HepG2 (cell line): ENCODE measurements around the gene PRR22. TPM values are rescaled to one million over a fixed set of nuclear protein-coding genes. Genes with fewer than 3 reads are reported as not detected.

Source experiments
- ATAC-seq: fragments of 200-7000 bp; cut with Tn5 transposase; 3 replicates; pipeline ENCODE4 v1.9.1; 2020; ENCODE audit warnings: mild to moderate bottlenecking, moderate library complexity
- BruUV-seq: library from RNA; stranded (reverse); fragments of 400-500 nt; replicated peaks from 2 replicates; lab custom pipeline; 2021; lab: Mats Ljungman, UMichigan
- CTCF ChIA-PET: fragments of 300-600 bp; formaldehyde crosslinking; extraction: SDS; loops from one replicate; lab custom pipeline; 2021; ENCODE audit warnings: low total read pairs, inconsistent platforms, low intra/inter-chr PET ratio; lab: Yijun Ruan, JAX
- POLR2A ChIA-PET: fragments of 350-600 bp; sonication (Branson Sonifier 250); formaldehyde crosslinking; loops from one replicate; lab custom pipeline; 2020; ENCODE audit warnings: antibody characterized with exemption, inconsistent platforms; lab: Yijun Ruan, JAX
- DNase-seq: peaks from one replicate; pipeline ENCODE4 v3.0.0-alpha.2; 2015; ENCODE audit warnings: low spot score
- FAIRE-seq: peaks from 3 replicates; lab custom pipeline; 2011; peaks lifted over from hg19 to GRCh38; lab: Jason Lieb, UNC
- H2AFZ ChIP-seq: one replicate; pipeline ENCODE4 v1.6.1; 2011; ENCODE audit warnings: low read length, inconsistent platforms
- H3K27ac ChIP-seq: fragments of 300-600 bp; 3 replicates; pipeline ENCODE4 v1.8.0; 2011; ENCODE audit warnings: mixed run types, mild to moderate bottlenecking, mixed read lengths, low read length, inconsistent platforms; ENCODE audit not compliant: insufficient read depth; ENCODE audit errors: extremely low read length
- H3K27me3 ChIP-seq, 2 experiments: fragments of 200-600 bp in 1 of 2; 2 replicates in 1 of 2; 3 replicates in 1 of 2; pipeline versions ENCODE4 v1.6.0 to v1.8.0; 2011; ENCODE audit warnings: low read length in 2 of 2, mild to moderate bottlenecking in 2 of 2, moderate library complexity in 2 of 2, inconsistent platforms in 1 of 2; ENCODE audit not compliant: insufficient read depth in 2 of 2, control insufficient read depth in 1 of 2
- H3K36me3 ChIP-seq, 2 experiments: fragments of 200-600 bp in 1 of 2; replicated peaks in 1 of 2; 2 replicates in 1 of 2; 3 replicates in 1 of 2; pipeline versions ENCODE4 v1.5.1 to v1.8.0; 2011; ENCODE audit warnings: low read length in 2 of 2, inconsistent platforms in 1 of 2; ENCODE audit not compliant: insufficient read depth in 2 of 2, control insufficient read depth in 1 of 2
- H3K4me1 ChIP-seq: 2 replicates; pipeline ENCODE4 v1.5.1; 2012; ENCODE audit warnings: low read length, inconsistent platforms; ENCODE audit not compliant: insufficient read depth
- H3K4me2 ChIP-seq: 2 replicates; pipeline ENCODE4 v1.6.0; 2011; ENCODE audit warnings: low read depth, low read length, inconsistent platforms
- H3K4me3 ChIP-seq, 3 experiments: fragments of 200-600 bp in 1 of 3; sonication (generic), shearing (Covaris generic) in 1 of 3; replicated peaks in 1 of 3; 2 replicates each; pipeline ENCODE4 v1.5.1; 2011 to 2016; ENCODE audit warnings: low read length in 3 of 3, inconsistent platforms in 2 of 3, low read depth in 2 of 3, mild to moderate bottlenecking in 2 of 3, control low read depth in 1 of 3, mixed read lengths in 1 of 3; ENCODE audit not compliant: insufficient read depth in 1 of 3
- H3K79me2 ChIP-seq: one replicate; pipeline ENCODE4 v1.6.1; 2011; ENCODE audit warnings: low read length, inconsistent platforms; ENCODE audit not compliant: insufficient read depth
- H3K9ac ChIP-seq: 2 replicates; pipeline ENCODE4 v1.6.0; 2011; ENCODE audit warnings: mild to moderate bottlenecking, low read depth, low read length, inconsistent platforms; ENCODE audit not compliant: insufficient read depth
- H3K9me3 ChIP-seq: 2 replicates; pipeline ENCODE4 v1.5.1; 2012; ENCODE audit warnings: mild to moderate bottlenecking, low read length
- H4K20me1 ChIP-seq: 2 replicates; pipeline ENCODE4 v1.6.0; 2011; ENCODE audit warnings: inconsistent platforms, mild to moderate bottlenecking, low read length, moderate library complexity; ENCODE audit not compliant: insufficient read depth
- ASH2L ChIP-seq: fragments of 300-600, 200-600 bp; sonication (generic); IDR thresholded peaks from 2 replicates; pipeline ENCODE4 v1.7.0; 2017; ENCODE audit warnings: low read depth, mild to moderate bottlenecking, moderate library complexity, mixed read lengths, low read length; ENCODE audit not compliant: insufficient read length
- CBX1 ChIP-seq: IDR thresholded peaks from one replicate; pipeline ENCODE4 v1.6.1; 2016; ENCODE audit warnings: antibody characterized with exemption, low read depth
- CEBPB ChIP-seq: IDR thresholded peaks from 2 replicates; pipeline ENCODE4 v1.6.1; 2011; ENCODE audit warnings: low read depth, low read length, improper control_type of control experiment, borderline replicate concordance
- EZH2 ChIP-seq: conservative IDR thresholded peaks from 2 replicates; pipeline ENCODE4 v1.6.1; 2012; ENCODE audit warnings: mild to moderate bottlenecking, low read depth, low read length, moderate library complexity
- FOXM1 ChIP-seq: sonication (generic); formaldehyde crosslinking; IDR thresholded peaks from 2 replicates; pipeline ENCODE4 v1.5.0; 2020; ENCODE audit warnings: missing genetic modification reagents
- HNF1A ChIP-seq, 2 experiments: sonication (generic) in 1 of 2; formaldehyde crosslinking in 1 of 2; IDR thresholded peaks; 2 replicates each; pipeline versions ENCODE4 v1.4.0 to v1.6.1; 2016 to 2020; ENCODE audit warnings: borderline replicate concordance in 1 of 2, low read depth in 1 of 2, mild to moderate bottlenecking in 1 of 2, missing genetic modification reagents in 1 of 2
- KMT2A ChIP-seq: sonication (generic); formaldehyde crosslinking; IDR thresholded peaks from 2 replicates; pipeline ENCODE4 v1.4.0; 2020; ENCODE audit warnings: missing genetic modification reagents
- NFIB ChIP-seq: sonication (generic); formaldehyde crosslinking; IDR thresholded peaks from 2 replicates; pipeline ENCODE4 v1.9.0; 2021; ENCODE audit warnings: missing genetic modification reagents, mild to moderate bottlenecking, borderline replicate concordance
- RBAK ChIP-seq: sonication (generic); formaldehyde crosslinking; IDR thresholded peaks from 2 replicates; pipeline ENCODE4 v1.5.1; 2020; ENCODE audit warnings: mild to moderate bottlenecking, missing genetic modification reagents
- RFX3 ChIP-seq: IDR thresholded peaks from 2 replicates; pipeline ENCODE4 v1.6.1; 2016; ENCODE audit warnings: missing biosample characterization, missing genetic modification reagents
- TAF15 ChIP-seq: fragments of 200-400 bp; formaldehyde crosslinking; IDR thresholded peaks from one replicate; pipeline ENCODE4 v1.6.1; 2018; ENCODE audit warnings: mild to moderate bottlenecking, low read depth, low read length; ENCODE audit not compliant: poor library complexity, severe bottlenecking
- TEAD3 ChIP-seq: optimal IDR thresholded peaks from 2 replicates; pipeline ENCODE3; 2016; ENCODE audit warnings: borderline replicate concordance
- TMF1 ChIP-seq: sonication (generic); formaldehyde crosslinking; IDR thresholded peaks from 2 replicates; pipeline ENCODE4 v1.8.1; 2022; ENCODE audit warnings: low read depth, missing genetic modification reagents
- ZFP36L1 ChIP-seq: sonication (generic); formaldehyde crosslinking; IDR thresholded peaks from 2 replicates; pipeline ENCODE4 v1.8.0; 2022; ENCODE audit warnings: mild to moderate bottlenecking, missing genetic modification reagents, moderate library complexity
- ZNF543 ChIP-seq: sonication (generic); formaldehyde crosslinking; IDR thresholded peaks from 2 replicates; pipeline ENCODE4 v1.4.0; 2020; ENCODE audit warnings: mild to moderate bottlenecking, missing genetic modification reagents
- ZNF660 ChIP-seq: sonication (generic); formaldehyde crosslinking; IDR thresholded peaks from 2 replicates; pipeline ENCODE4 v1.5.1; 2020; ENCODE audit warnings: mild to moderate bottlenecking, low read depth, missing genetic modification reagents, borderline replicate concordance
- ZNF749 ChIP-seq: sonication (generic); formaldehyde crosslinking; IDR thresholded peaks from 2 replicates; pipeline ENCODE4 v1.8.0; 2022; ENCODE audit warnings: mild to moderate bottlenecking, missing genetic modification reagents, moderate library complexity, borderline replicate concordance
- WGBS: methylation state at CpG from one replicate; pipeline ENCODE4 v1.1.6; 2017; ENCODE audit warnings: low lambda C conversion rate; 5-methylcytosine and 5-hydroxymethylcytosine counted together
- in situ Hi-C: cut with HindIII; loops from 2 replicates; pipeline ENCODE4 v1.10.0; 2017; ENCODE audit warnings: low pct_unique_long_range_greater_than_20kb; ENCODE audit not compliant: extremely low pct_ligation_motif_present
- intact Hi-C: fragments of 100-400 bp; cut with micrococcal nuclease; formaldehyde crosslinking; loops from one replicate; pipeline ENCODE4 v1.10.0; 2022; ENCODE audit not compliant: unreplicated experiment
- polyA plus RNA-seq, 8 experiments: library from polyadenylated mRNA; depleted of rRNA in 3 of 8; stranded (reverse) in 7 of 8; unstranded in 1 of 8; fragments of >200 nt; fragmentation: Illumina TruSeq in 4 of 8; extraction: Trizol in 4 of 8; gene quantifications; 2 replicates each; pipeline versions ENCODE4 v1.2.1 to v1.2.3, GENCODE V29; 2011 to 2016; ENCODE audit warnings: low read depth in 4 of 8, missing spikeins in 1 of 8, mixed read lengths in 1 of 8; ENCODE audit not compliant: insufficient read depth in 1 of 8
- total RNA-seq, 5 experiments: library from RNA; depleted of rRNA; stranded (reverse); fragments of >200 nt; fragmentation: Illumina TruSeq; extraction: Trizol; gene quantifications; 2 replicates each; pipeline ENCODE4 v1.2.3, GENCODE V29; 2016; ENCODE audit warnings: low read depth in 1 of 5
- TF ChIP-seq, protein P1 (sequence below): sonication (generic); formaldehyde crosslinking; IDR thresholded peaks from 2 replicates; pipeline ENCODE4 v1.4.0; 2020; ENCODE audit warnings: missing genetic modification reagents, borderline replicate concordance

The PRR22 gene
- total and polyA plus RNA-seq, 2 of the 13 experiments (the other 11 are each of a cell fraction or from before 2014, with no cell fraction given), result 0.84 to 2.3 TPM

DNA sequence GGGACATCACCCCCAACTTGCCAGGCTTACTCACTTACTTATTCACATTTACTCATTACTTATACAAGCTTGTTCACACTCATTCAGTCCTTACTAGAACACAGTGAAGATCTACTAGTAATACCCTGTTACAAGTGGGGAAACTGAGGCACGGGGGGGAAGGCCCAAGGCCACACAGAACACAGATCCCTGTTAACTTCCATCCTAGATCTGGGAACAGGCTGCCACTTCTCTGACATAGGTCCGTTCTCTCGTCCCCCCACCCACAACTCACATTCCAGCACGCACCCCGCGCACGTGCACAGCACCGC is 18.9 kb upstream of the PRR22 start:
- ATAC-seq (no peak), DNase-seq (no peak), FAIRE-seq (no peak)
- Histone ChIP-seq H3K4me2 (peak overlapping the region; percentile 70), H3K36me3 (no peaks in the 10 kb centered on the region), H3K9ac (peak overlapping the region; percentile 7; the same call in 1 of the 2 replicates), H2AFZ (no peak overlapping the region), H3K4me3 (peak overlapping the region; percentile 29 to 60 (median 39); a peak in 5 of 6 replicates), H3K27me3 (no peaks in the 10 kb centered on the region; a peak in 1 of 5 replicates), H3K79me2 (no peaks in the 10 kb centered on the region), H3K27ac (no peak overlapping the region), H3K4me1 (peaks cover 68% of the 10 kb centered on the region), H3K9me3 (no peaks in the 10 kb centered on the region), H4K20me1 (no peaks in the 10 kb centered on the region)
- intact Hi-C loops, result loop anchor here (10.0 kb wide), 1 partner anchor 221 kb away; no protein-coding TSS in a partner anchor
- ChIA-PET CTCF (interaction anchor here (0.7 to 4.6 kb wide), 8 partner anchors 9 to 244 kb away, joined by 3 to 71 read pairs (median 6); partner anchors contain the start of gene VMAC), POLR2A (interaction anchor here (0.7 to 2.3 kb wide), 11 partner anchors 12 to 219 kb away, joined by 3 to 46 read pairs (median 5); partner anchors contain the start of genes CAPS, DUS3L, FUT5 and NDUFA11)
- no TSS peak for BruUV-seq
- in situ Hi-C loops, result loop anchor here (5.0 kb wide), 2 partner anchors 174 to 219 kb away; partner anchors contain the start of gene RANBP3
- WGBS, result 24% methylated on average over 8 of the region's 8 CpGs
- TF ChIP-seq FOXM1 (CRISPR knock-in tag), result no peak
- no peak for TF ChIP-seq KMT2A (CRISPR knock-in tag)
- TF ChIP-seq ZNF543 (CRISPR knock-in tag), result 0 out of 2 replicates have a peak, but pooled peaks have one; percentile 58
- TF ChIP-seq TAF15, result no peak
- TF ChIP-seq RBAK (CRISPR knock-in tag), result no peak
- no peak for TF ChIP-seq ASH2L
- TF ChIP-seq TEAD3 (CRISPR knock-in tag), result peak; percentile 82
- no peak for TF ChIP-seq RFX3
- no peak for TF ChIP-seq EZH2
- TF ChIP-seq TMF1 (CRISPR knock-in tag), result 0 out of 2 replicates have a peak, but pooled peaks have one; percentile 60
- TF ChIP-seq CEBPB, result no peak
- TF ChIP-seq ZNF749 (CRISPR knock-in tag), result no peak
- 0 out of 2 replicates have a peak, but pooled peaks have one; percentile 4 for TF ChIP-seq ZFP36L1 (CRISPR knock-in tag)
- TF ChIP-seq, protein P1, sequence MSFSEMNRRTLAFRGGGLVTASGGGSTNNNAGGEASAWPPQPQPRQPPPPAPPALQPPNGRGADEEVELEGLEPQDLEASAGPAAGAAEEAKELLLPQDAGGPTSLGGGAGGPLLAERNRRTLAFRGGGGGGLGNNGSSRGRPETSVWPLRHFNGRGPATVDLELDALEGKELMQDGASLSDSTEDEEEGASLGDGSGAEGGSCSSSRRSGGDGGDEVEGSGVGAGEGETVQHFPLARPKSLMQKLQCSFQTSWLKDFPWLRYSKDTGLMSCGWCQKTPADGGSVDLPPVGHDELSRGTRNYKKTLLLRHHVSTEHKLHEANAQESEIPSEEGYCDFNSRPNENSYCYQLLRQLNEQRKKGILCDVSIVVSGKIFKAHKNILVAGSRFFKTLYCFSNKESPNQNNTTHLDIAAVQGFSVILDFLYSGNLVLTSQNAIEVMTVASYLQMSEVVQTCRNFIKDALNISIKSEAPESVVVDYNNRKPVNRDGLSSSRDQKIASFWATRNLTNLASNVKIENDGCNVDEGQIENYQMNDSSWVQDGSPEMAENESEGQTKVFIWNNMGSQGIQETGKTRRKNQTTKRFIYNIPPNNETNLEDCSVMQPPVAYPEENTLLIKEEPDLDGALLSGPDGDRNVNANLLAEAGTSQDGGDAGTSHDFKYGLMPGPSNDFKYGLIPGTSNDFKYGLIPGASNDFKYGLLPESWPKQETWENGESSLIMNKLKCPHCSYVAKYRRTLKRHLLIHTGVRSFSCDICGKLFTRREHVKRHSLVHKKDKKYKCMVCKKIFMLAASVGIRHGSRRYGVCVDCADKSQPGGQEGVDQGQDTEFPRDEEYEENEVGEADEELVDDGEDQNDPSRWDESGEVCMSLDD (CRISPR knock-in tag), result no peak
- TF ChIP-seq HNF1A (IDR thresholded peaks at IDR 0.05; ENCODE audit: low read depth), result no peak
- no peak for TF ChIP-seq HNF1A (CRISPR knock-in tag; IDR thresholded peaks at IDR 0.05; ENCODE audit: borderline replicate concordance)
- TF ChIP-seq NFIB (CRISPR knock-in tag), result 0 out of 2 replicates have a peak, but pooled peaks have one; percentile 16
- no peak for TF ChIP-seq CBX1
- TF ChIP-seq ZNF660 (CRISPR knock-in tag), result no peak
